C4-2B (cell line): ENCODE results near the gene GBE1.

Source experiments
- H3K27ac ChIP-seq: fragments of 450-650 bp; 2 replicates; pipeline ENCODE4 v1.5.1; 2017
- ZFX ChIP-seq: fragments of 450-650 bp; IDR thresholded peaks from 2 replicates; pipeline ENCODE4 v1.6.1; 2017
- TF ChIP-seq, protein P1 (sequence below): fragments of 450-650 bp; conservative IDR thresholded peaks from 2 replicates; pipeline ENCODE4 v1.5.1; 2017; ENCODE audit warnings: mild to moderate bottlenecking

The GBE1 gene

GRCh38 chr3:81718311-81718710 lies 43.1 kb downstream of the GBE1 start:
- no peak overlapping the region for H3K27ac ChIP-seq
- no peak for TF ChIP-seq ZFX
- TF ChIP-seq, protein P1, sequence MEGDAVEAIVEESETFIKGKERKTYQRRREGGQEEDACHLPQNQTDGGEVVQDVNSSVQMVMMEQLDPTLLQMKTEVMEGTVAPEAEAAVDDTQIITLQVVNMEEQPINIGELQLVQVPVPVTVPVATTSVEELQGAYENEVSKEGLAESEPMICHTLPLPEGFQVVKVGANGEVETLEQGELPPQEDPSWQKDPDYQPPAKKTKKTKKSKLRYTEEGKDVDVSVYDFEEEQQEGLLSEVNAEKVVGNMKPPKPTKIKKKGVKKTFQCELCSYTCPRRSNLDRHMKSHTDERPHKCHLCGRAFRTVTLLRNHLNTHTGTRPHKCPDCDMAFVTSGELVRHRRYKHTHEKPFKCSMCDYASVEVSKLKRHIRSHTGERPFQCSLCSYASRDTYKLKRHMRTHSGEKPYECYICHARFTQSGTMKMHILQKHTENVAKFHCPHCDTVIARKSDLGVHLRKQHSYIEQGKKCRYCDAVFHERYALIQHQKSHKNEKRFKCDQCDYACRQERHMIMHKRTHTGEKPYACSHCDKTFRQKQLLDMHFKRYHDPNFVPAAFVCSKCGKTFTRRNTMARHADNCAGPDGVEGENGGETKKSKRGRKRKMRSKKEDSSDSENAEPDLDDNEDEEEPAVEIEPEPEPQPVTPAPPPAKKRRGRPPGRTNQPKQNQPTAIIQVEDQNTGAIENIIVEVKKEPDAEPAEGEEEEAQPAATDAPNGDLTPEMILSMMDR, result no peak

DNA sequence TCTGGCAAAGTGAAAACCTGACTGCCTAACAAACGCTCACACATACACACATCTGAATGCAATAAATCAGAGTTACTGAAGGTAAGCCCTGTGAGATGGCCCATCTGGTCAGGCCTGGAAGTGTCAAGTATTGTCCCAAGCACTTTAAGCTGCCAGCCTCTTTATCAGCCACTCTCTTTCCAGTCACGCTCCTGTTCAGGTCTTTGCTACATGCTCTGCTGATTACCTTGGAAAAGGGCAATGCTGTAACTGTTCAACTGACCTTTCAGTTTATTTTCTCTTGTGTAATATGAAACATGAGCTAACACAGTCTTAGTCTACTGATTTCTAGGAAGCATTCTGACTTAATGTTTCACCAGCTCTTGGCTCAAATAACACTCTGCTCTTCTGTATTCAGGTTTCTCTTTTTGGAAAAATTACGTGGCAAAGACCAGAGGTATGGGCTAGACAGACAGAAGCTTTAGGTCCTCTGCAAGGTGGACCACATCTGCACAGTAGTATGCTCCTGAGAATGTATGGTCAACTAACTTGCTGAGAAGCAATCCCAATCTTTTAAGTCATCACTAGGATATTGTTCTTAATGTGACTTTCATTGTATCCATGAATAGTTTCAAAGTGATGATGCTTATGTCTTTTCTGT lies 44.5 kb downstream of the GBE1 start:
- no peak overlapping the region for H3K27ac ChIP-seq
- no peak for TF ChIP-seq ZFX
- TF ChIP-seq, protein P1, result no peak

DNA sequence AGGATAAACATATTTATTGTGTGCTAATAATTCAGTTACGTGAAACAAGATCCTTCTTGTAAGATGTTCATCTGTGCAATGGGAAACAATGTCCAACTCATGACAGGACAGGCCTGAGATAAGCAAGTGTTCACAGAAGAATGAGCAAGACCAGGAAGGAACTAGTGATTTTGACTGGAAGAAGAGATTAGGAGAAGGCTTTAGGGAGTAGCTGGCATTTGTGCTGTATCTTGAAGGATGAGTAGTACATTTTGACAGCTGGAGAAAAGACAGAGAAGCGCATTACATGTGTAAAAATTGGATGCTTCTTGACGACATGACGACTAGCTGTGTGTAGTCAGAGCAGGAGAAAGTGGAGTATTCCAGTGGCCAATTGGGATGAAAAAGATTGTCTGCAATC lies 48.4 kb downstream of the GBE1 start:
- TF ChIP-seq, protein P1, result no peak
- TF ChIP-seq ZFX, result no peak
- H3K27ac ChIP-seq, result no peak overlapping the region; the same call in 1 of the 2 replicates

- no peak overlapping the region for H3K27ac ChIP-seq
- TF ChIP-seq ZFX, result no peak
- TF ChIP-seq, protein P1, result no peak
Measured at GRCh38 chr3:81709606-81710005, 51.8 kb downstream of the GBE1 start.

DNA sequence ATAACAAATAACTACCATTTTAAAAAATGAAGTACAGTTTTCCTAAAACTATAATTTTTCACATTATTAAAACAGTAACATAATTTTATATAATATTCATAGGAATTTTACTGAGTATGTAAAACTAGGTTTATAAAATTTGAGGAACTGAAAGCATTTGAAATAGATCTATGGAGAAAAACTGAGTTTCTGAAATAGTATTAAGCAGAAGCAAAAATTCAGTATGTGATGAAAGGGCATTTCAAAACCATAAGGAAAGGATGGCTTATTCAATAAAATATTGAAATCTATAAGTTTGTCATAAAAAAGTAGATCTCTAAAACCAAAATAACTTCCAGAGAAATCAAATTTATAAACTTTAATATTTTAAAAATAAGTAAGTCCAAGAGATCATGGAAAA lies 53.4 kb downstream of the GBE1 start:
- TF ChIP-seq ZFX, result no peak
- TF ChIP-seq, protein P1, result no peak
- no peak overlapping the region for H3K27ac ChIP-seq

- no peak overlapping the region for H3K27ac ChIP-seq
- TF ChIP-seq, protein P1, result no peak
- TF ChIP-seq ZFX, result no peak
Measured at GRCh38 chr3:81702126-81702525, 59.3 kb downstream of the GBE1 start.

DNA sequence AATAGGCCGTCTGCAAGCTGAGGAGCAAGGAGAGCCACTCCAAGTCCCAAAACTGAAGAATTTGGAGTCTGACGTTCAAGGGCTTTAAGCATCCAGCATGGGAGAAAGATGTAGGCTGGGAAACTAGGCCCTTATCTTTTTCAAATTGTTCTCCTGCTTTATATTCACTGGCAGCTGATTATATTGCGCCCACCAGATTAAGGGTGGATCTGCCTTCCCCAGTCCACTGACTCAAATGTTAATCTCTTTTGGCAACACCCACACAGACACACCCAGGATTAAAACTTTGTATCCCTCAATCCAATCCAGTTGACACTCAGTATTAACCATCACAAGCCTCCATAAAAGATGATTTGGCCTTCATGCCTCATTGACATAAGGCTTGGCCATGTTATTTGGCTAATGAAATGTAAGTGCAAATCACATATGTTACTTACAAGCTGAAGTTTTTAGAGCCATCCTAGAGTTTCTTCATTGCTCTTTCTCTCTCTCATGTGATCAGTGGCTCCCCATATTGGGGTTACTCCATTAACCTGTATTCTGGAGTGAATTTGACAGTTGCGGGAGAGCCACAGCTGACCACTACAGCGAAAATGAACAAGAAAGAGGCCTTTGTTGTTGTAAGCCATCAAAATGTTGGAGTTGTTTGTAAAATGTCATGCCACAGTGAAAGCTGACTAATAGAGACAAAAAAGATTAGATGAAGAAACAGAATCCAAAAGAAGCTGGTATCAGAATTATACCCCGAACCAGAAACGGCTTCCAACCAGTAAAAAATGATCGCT lies 61.7 kb downstream of the GBE1 start:
- H3K27ac ChIP-seq, result no peak overlapping the region
- TF ChIP-seq, protein P1, result no peak
- TF ChIP-seq ZFX, result no peak
